ENCODE data around the gene KCNMA1.

KCNMA1 gene

DNA sequence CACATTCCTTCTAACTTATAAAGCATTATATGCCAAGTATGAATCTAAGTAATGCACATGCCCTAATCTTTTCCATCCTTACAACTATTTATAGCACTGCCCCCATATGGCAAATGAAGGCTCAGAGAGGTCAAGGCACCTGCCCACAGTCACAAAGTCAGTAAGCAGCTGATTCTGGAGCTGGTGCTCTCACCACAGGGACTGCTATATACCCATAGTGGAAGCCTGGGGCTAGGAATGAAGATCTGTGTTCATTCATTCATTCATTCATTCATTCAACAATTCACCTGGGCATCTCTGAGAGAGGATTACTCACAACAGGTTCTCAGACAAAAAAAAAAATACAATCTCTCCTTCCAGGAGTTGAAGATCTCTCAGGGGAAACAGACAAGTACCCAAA is 213.4 kb downstream of the KCNMA1 start:
- DNase-seq (ENCODE audit: low read depth): no peak
- TF ChIP-seq, protein P1, sequence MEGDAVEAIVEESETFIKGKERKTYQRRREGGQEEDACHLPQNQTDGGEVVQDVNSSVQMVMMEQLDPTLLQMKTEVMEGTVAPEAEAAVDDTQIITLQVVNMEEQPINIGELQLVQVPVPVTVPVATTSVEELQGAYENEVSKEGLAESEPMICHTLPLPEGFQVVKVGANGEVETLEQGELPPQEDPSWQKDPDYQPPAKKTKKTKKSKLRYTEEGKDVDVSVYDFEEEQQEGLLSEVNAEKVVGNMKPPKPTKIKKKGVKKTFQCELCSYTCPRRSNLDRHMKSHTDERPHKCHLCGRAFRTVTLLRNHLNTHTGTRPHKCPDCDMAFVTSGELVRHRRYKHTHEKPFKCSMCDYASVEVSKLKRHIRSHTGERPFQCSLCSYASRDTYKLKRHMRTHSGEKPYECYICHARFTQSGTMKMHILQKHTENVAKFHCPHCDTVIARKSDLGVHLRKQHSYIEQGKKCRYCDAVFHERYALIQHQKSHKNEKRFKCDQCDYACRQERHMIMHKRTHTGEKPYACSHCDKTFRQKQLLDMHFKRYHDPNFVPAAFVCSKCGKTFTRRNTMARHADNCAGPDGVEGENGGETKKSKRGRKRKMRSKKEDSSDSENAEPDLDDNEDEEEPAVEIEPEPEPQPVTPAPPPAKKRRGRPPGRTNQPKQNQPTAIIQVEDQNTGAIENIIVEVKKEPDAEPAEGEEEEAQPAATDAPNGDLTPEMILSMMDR (IDR thresholded peaks at IDR 0.05; ENCODE audit: insufficient read depth, low read depth, low read length, missing control alignments): no peak
- no peak overlapping the region for H3K4me3 ChIP-seq (ENCODE audit: low read depth, low read length)

DNA sequence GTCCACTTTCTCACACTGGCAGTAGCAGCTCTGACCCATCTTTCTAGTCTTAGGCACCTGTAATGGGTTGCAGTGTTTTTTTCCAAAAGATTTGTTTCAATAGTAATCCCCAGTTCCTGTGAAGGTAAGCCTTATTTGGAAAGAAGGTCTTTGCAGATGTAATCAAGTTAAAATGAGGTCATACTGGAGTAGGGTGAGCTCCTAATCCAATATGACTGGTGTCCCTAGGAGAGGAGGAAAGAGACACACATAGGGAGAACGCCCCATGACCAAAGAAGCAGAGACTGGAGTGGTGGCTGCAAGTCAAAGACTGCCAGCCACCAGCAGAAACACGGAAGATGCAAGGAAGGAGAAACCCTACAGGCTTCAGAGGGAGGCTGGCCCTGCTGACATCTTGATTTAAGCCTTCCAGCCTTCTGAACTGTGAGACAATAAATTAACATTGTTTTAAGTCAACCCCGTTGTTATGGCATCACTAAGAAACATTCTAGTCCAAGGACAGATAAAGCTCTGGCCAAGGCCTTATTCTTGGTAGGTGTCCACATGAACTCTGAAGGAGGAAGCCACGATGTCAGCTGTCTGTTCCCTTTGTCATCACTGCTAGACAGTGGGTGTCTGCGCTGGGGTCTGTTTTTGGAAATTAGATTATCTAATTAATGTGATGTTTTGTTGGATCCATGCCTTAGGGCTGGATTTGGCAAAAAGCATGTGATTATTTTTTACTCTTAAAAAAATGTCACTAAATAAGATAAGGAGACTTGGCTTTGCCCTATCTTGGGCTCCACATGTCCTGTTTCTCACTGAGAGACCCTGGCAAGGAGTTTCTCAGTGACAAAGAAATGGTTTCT is 214.9 kb downstream of the KCNMA1 start:
- no peak overlapping the region for H3K4me3 ChIP-seq (ENCODE audit: low read depth, low read length)
- TF ChIP-seq, protein P1 (IDR thresholded peaks at IDR 0.05; ENCODE audit: insufficient read depth, low read depth, low read length, missing control alignments): no peak
- DNase-seq (ENCODE audit: low read depth): no peak

DNA sequence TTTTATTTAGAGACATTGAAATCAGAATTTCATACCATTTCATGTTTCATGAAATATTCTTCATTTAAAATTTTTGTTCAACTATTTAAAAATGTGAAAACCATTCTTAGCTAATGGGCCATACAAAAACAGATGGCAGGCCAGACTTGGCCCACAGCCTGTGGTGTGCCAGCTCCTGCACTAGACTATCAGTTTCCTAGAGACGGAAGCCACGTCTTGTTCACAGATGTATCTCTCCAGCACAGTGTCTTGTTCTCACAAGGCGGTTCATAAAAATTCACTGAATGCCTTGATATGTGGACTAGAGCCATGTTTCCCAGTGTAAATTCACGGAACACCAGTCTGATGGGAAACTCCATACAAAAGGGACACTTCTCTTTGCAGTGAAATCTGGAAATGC is 216.0 kb downstream of the KCNMA1 start:
- TF ChIP-seq, protein P1 (IDR thresholded peaks at IDR 0.05; ENCODE audit: insufficient read depth, low read depth, low read length, missing control alignments): no peak
- DNase-seq (ENCODE audit: low read depth): no peak
- H3K4me3 ChIP-seq (ENCODE audit: low read depth, low read length): no peak overlapping the region

DNA sequence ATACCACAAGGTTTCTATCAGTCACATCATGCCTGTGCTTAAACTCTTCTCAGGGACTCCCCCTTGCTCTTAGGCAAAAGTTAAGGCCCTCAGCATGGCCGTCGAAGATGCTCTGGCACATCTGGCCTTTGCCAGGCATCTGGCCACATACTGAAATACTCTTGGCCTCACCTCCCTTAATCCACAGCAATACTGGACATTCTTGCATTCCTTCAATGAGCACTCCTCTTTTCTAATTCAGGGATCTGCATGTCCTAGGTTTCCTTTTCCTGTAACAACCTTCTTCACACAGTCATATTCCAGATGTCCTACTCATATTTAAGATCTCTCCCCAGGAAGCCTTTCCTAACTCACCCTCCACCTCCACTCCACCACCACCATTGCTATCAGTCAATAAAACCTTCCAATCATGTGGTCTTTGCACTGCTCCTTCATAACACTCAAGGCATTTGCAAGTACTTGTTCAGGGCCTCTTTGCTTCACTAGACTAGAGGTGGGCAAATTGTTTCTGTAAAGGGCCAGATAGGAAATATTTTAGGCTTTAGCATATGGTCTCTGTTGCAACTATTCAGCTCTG is 216.6 kb downstream of the KCNMA1 start:
- TF ChIP-seq, protein P1 (IDR thresholded peaks at IDR 0.05; ENCODE audit: insufficient read depth, low read depth, low read length, missing control alignments): no peak
- DNase-seq (ENCODE audit: low read depth): no peak
- H3K4me3 ChIP-seq (ENCODE audit: low read depth, low read length): no peak overlapping the region

DNA sequence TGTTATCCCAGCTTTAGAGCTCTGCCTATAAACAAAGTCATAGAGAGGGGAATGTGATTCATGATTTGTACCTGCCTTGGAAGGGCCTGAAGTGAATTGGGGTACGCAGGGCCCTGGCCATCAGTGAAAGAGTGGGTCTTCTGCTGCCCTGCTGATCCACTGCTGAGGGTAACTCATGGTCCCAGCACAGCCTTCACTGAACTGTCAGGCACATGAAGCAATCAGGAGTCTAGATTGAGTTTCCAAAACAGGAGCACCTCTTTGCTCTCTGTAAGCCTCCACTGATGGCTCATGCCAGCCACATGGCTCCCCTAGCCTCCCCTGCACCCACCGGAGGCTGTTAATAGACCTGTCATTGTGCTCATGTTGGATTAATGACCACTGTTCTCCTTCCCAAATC is 217.6 kb downstream of the KCNMA1 start:
- DNase-seq (ENCODE audit: low read depth): no peak
- H3K4me3 ChIP-seq (ENCODE audit: low read depth, low read length): no peak overlapping the region
- TF ChIP-seq, protein P1 (IDR thresholded peaks at IDR 0.05; ENCODE audit: insufficient read depth, low read depth, low read length, missing control alignments): no peak

DNA sequence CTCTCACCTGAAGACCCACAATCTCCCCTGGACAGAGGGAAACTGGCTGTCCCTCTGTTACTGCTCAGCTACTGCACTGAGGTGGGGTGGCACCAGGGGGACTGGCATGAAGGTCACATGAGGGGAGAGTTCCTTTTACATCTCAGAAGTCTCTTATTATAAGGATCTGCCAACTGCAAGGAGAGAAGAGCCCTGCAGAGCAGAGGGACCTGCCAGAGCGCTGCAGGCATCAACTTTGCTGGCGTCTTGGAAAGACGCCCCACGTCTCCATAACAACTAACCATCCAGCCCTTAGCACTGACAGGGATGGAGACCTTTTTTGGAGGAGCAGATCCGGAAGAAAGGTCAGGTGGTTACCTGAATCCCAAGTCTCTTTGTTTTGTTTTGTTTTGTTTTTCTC is 218.6 kb downstream of the KCNMA1 start:
- H3K4me3 ChIP-seq (ENCODE audit: low read depth, low read length): no peak overlapping the region
- TF ChIP-seq, protein P1 (IDR thresholded peaks at IDR 0.05; ENCODE audit: insufficient read depth, low read depth, low read length, missing control alignments): no peak
- DNase-seq (ENCODE audit: low read depth): no peak

Data from GM12865 (cell line).